ENCODE data around the gene ADAM12. TPM values are rescaled to one million over a fixed set of nuclear protein-coding genes. Genes with fewer than 3 reads are reported as not detected.

ADAM12 gene
- total and polyA plus RNA-seq, 2 donors from 2014 or later, result 0.26 to 3.3 TPM

GRCh38 chr10:126235979-126236851 is 152.1 kb downstream of the ADAM12 start:
- Histone ChIP-seq H3K27ac (ENCODE audit: low read depth in 2 of 2, low read length in 2 of 2) (no peak overlapping the region), H3K9ac (ENCODE audit: low read length in 3 of 3) (no peak overlapping the region), H3K4me1 (ENCODE audit: control insufficient read depth in 2 of 3, insufficient read depth in 2 of 3, low read depth in 1 of 3, low read length in 3 of 3) (peaks cover 0 to 3% (median 0%) of the 10 kb centered on the region in 3 donors), H3K4me3 (ENCODE audit: low read length in 3 of 3) (no peak overlapping the region), H3K9me3 (ENCODE audit: control insufficient read depth in 2 of 3, insufficient read depth in 1 of 3, low read length in 3 of 3) (no peaks in the 10 kb centered on the region), H3K27me3 (ENCODE audit: control insufficient read depth, insufficient read depth, low read length) (no peaks in the 10 kb centered on the region), H3K36me3 (ENCODE audit: control insufficient read depth in 2 of 3, insufficient read depth in 3 of 3, low read length in 3 of 3) (no peaks in the 10 kb centered on the region)
- intact Hi-C loops (cut with DNase I), result no loop called here
- DNase-seq (no peak), FAIRE-seq (no peak)
- TF ChIP-seq CTCF (IDR thresholded peaks at IDR 0.05; ENCODE audit: borderline replicate concordance, extremely low read depth, insufficient read depth), result no peak

GRCh38 chr10:126235091-126235978 is 152.9 kb downstream of the ADAM12 start:
- Histone ChIP-seq H3K36me3 (ENCODE audit: control insufficient read depth in 2 of 3, insufficient read depth in 3 of 3, low read length in 3 of 3) (no peaks in the 10 kb centered on the region), H3K9ac (ENCODE audit: low read length in 3 of 3) (no peak overlapping the region), H3K4me1 (ENCODE audit: control insufficient read depth in 2 of 3, insufficient read depth in 2 of 3, low read depth in 1 of 3, low read length in 3 of 3) (peaks cover 0 to 3% (median 0%) of the 10 kb centered on the region in 3 donors), H3K9me3 (ENCODE audit: control insufficient read depth in 2 of 3, insufficient read depth in 1 of 3, low read length in 3 of 3) (no peaks in the 10 kb centered on the region), H3K27me3 (ENCODE audit: control insufficient read depth, insufficient read depth, low read length) (no peaks in the 10 kb centered on the region), H3K4me3 (ENCODE audit: low read length in 3 of 3) (no peak overlapping the region), H3K27ac (ENCODE audit: low read depth in 2 of 2, low read length in 2 of 2) (no peak overlapping the region)
- intact Hi-C loops (cut with DNase I), result no loop called here
- FAIRE-seq, result no peak
- no peak for TF ChIP-seq CTCF (IDR thresholded peaks at IDR 0.05; ENCODE audit: borderline replicate concordance, extremely low read depth, insufficient read depth)
- no peak for DNase-seq

GRCh38 chr10:126234630-126235029 is 153.6 kb downstream of the ADAM12 start:
- H3K4me3 ChIP-seq (ENCODE audit: low read length in 3 of 3), result no peak overlapping the region
- no peaks in the 10 kb centered on the region for H3K4me1 ChIP-seq (ENCODE audit: control insufficient read depth in 2 of 3, insufficient read depth in 2 of 3, low read depth in 1 of 3, low read length in 3 of 3)
- TF ChIP-seq CTCF (IDR thresholded peaks at IDR 0.05; ENCODE audit: borderline replicate concordance, extremely low read depth, insufficient read depth), result no peak
- no peak overlapping the region for H3K9ac ChIP-seq (ENCODE audit: low read length in 3 of 3)
- H3K36me3 ChIP-seq (ENCODE audit: control insufficient read depth in 2 of 3, insufficient read depth in 3 of 3, low read length in 3 of 3), result no peaks in the 10 kb centered on the region
- FAIRE-seq (no peak), DNase-seq (no peak)
- no peak overlapping the region for H3K27ac ChIP-seq (ENCODE audit: low read depth in 2 of 2, low read length in 2 of 2)
- no peaks in the 10 kb centered on the region for H3K27me3 ChIP-seq (ENCODE audit: control insufficient read depth, insufficient read depth, low read length)
- intact Hi-C loops (cut with DNase I), result no loop called here
- no peaks in the 10 kb centered on the region for H3K9me3 ChIP-seq (ENCODE audit: control insufficient read depth in 2 of 3, insufficient read depth in 1 of 3, low read length in 3 of 3)
